ENCODE data around the gene TTLL11.

Gene TTLL11

DNA sequence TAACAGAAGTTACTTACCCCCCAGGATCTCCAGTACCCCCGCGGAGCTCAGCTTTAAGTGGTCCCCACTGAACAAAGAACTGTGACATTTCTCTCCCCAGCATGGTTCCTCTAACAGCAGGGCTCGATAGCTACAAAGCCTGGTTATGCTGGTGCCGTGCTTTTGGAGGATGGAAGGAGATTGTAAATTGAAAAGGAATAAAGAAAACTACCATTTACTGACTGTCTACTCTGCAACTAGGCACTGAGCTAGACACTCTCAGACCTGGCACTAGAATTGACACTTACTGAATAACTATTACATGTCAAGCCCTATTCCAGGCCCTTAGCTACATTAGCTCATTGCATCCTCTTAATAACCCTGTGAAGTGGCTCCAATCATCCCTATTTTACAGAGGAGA, 145.3 kb downstream of the TTLL11 start:
- Histone ChIP-seq H2BK15ac (ENCODE audit: low read length) (no peak overlapping the region), H3K79me1 (ENCODE audit: low read depth, low read length) (no peaks in the 10 kb centered on the region), H2BK120ac (ENCODE audit: low read depth, low read length) (no peak overlapping the region), H2AFZ (ENCODE audit: low read length) (no peak overlapping the region), H3K27ac (replicated peaks; ENCODE audit: low read length) (no peak overlapping the region), H3K4me3 (ENCODE audit: low read length in 2 of 2) (no peak overlapping the region), H3K4me1 (ENCODE audit: control insufficient read depth in 2 of 2, insufficient read depth in 1 of 2, low read depth in 1 of 2, low read length in 2 of 2) (peaks cover 0 to 3% of the 10 kb centered on the region in 2 donors), H4K8ac (ENCODE audit: low read depth, low read length) (no peak overlapping the region), H3K27me3 (ENCODE audit: control insufficient read depth in 3 of 3, insufficient read depth in 3 of 3, low read depth in 1 of 3, low read length in 3 of 3) (peaks cover 0 to 4% (median 1%) of the 10 kb centered on the region in 3 experiments), H2BK5ac (ENCODE audit: low read length) (no peak overlapping the region), H3K23ac (ENCODE audit: low read depth, low read length, poor library complexity) (no peak overlapping the region), H3K4me2 (ENCODE audit: insufficient read depth, low read length, poor library complexity, severe bottlenecking) (no peak overlapping the region), H2AK5ac (ENCODE audit: low read depth, low read length) (no peak overlapping the region), H3K9me3 (replicated peaks in 1 of 2; ENCODE audit: control insufficient read depth in 2 of 2, insufficient read depth in 1 of 2, low read depth in 1 of 2, low read length in 2 of 2) (no peaks in the 10 kb centered on the region), H3K18ac (ENCODE audit: low read length) (no peak overlapping the region), H2BK12ac (ENCODE audit: low read length) (no peak overlapping the region), H3K9ac (ENCODE audit: low read depth, low read length, poor library complexity) (no peak overlapping the region), H4K91ac (ENCODE audit: low read depth, low read length, poor library complexity) (no peak overlapping the region), H3K36me3 (replicated peaks in 1 of 2; ENCODE audit: control insufficient read depth in 2 of 2, insufficient read depth in 2 of 2, low read length in 2 of 2) (no peaks in the 10 kb centered on the region), H3K14ac (ENCODE audit: low read length) (no peak overlapping the region), H3K4ac (ENCODE audit: low read length) (no peak overlapping the region)
- no CpG with 5 or more reads among the region's 4 CpGs for WGBS, 2 donors (ENCODE audit: extremely low coverage in 2 of 2, insufficient read length in 2 of 2, insufficient replicate concordance in 1 of 2)
- DNase-seq (ENCODE audit: low spot score), result no peak

DNA sequence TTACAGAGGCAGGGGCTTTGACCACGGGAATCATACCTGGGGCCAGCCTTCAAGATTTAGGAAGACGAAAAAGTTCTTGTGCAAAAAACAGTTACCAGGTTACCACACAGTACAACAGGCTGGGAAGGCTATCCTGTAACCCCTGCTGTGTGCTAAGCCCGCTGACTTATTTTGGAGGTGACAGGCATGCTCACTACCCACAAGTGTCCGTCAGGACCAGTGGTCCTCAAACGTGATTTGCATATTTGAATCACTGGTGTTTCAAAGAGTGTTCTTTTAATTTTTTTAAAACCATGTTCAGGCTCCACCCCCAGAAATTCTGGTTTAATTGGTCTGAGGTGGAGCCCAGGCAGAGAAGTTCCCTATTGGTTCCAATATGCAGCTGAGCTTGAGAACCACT, 146.6 kb downstream of the TTLL11 start:
- no peak overlapping the region for H3K18ac ChIP-seq (ENCODE audit: low read length)
- no peak overlapping the region for H4K8ac ChIP-seq (ENCODE audit: low read depth, low read length)
- H3K27me3 ChIP-seq (ENCODE audit: control insufficient read depth in 3 of 3, insufficient read depth in 3 of 3, low read depth in 1 of 3, low read length in 3 of 3), result peaks cover 0 to 12% (median 0%) of the 10 kb centered on the region in 3 experiments
- no peak overlapping the region for H3K4me3 ChIP-seq (ENCODE audit: low read length in 2 of 2)
- peaks cover 0 to 3% of the 10 kb centered on the region in 2 donors for H3K4me1 ChIP-seq (ENCODE audit: control insufficient read depth in 2 of 2, insufficient read depth in 1 of 2, low read depth in 1 of 2, low read length in 2 of 2)
- no peak overlapping the region for H2BK5ac ChIP-seq (ENCODE audit: low read length)
- H3K36me3 ChIP-seq (replicated peaks in 1 of 2; ENCODE audit: control insufficient read depth in 2 of 2, insufficient read depth in 2 of 2, low read length in 2 of 2), result no peaks in the 10 kb centered on the region
- H2BK120ac ChIP-seq (ENCODE audit: low read depth, low read length), result no peak overlapping the region
- H3K9ac ChIP-seq (ENCODE audit: low read depth, low read length, poor library complexity), result no peak overlapping the region
- H2BK12ac ChIP-seq (ENCODE audit: low read length), result no peak overlapping the region
- no peak overlapping the region for H2AK5ac ChIP-seq (ENCODE audit: low read depth, low read length)
- no CpG with 5 or more reads among the region's 5 CpGs for WGBS, 2 donors (ENCODE audit: extremely low coverage in 2 of 2, insufficient read length in 2 of 2, insufficient replicate concordance in 1 of 2)
- no peak for DNase-seq (ENCODE audit: low spot score)
- no peak overlapping the region for H3K23ac ChIP-seq (ENCODE audit: low read depth, low read length, poor library complexity)
- H3K14ac ChIP-seq (ENCODE audit: low read length), result no peak overlapping the region
- H4K91ac ChIP-seq (ENCODE audit: low read depth, low read length, poor library complexity), result no peak overlapping the region
- H2AFZ ChIP-seq (ENCODE audit: low read length), result no peak overlapping the region
- no peaks in the 10 kb centered on the region for H3K9me3 ChIP-seq (replicated peaks in 1 of 2; ENCODE audit: control insufficient read depth in 2 of 2, insufficient read depth in 1 of 2, low read depth in 1 of 2, low read length in 2 of 2)
- no peak overlapping the region for H3K4me2 ChIP-seq (ENCODE audit: insufficient read depth, low read length, poor library complexity, severe bottlenecking)
- H2BK15ac ChIP-seq (ENCODE audit: low read length), result no peak overlapping the region
- no peak overlapping the region for H3K27ac ChIP-seq (replicated peaks; ENCODE audit: low read length)
- no peaks in the 10 kb centered on the region for H3K79me1 ChIP-seq (ENCODE audit: low read depth, low read length)
- no peak overlapping the region for H3K4ac ChIP-seq (ENCODE audit: low read length)

DNA sequence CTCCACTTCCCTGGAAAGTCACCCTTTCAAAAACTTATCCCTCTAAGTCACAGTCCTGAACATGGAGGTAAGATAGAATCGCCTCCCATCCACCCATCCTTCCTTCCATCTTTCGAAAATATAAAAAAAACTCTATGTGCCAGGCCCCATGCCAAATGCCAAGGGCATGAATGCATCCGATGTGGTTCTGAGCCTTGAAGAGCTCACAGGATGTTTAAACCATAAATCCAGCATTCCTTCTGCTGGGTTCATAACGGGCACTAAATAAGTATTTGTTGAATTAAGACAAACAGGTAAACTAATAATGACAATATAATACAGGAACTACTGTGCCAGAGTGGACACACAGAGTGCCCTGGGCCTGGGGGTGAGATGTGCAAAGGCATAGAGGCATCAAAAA, 147.3 kb downstream of the TTLL11 start:
- Histone ChIP-seq H3K9me3 (replicated peaks in 1 of 2; ENCODE audit: control insufficient read depth in 2 of 2, insufficient read depth in 1 of 2, low read depth in 1 of 2, low read length in 2 of 2) (no peaks in the 10 kb centered on the region), H3K36me3 (replicated peaks in 1 of 2; ENCODE audit: control insufficient read depth in 2 of 2, insufficient read depth in 2 of 2, low read length in 2 of 2) (no peaks in the 10 kb centered on the region), H4K8ac (ENCODE audit: low read depth, low read length) (no peak overlapping the region), H3K27ac (replicated peaks; ENCODE audit: low read length) (no peak overlapping the region), H2BK5ac (ENCODE audit: low read length) (no peak overlapping the region), H3K14ac (ENCODE audit: low read length) (no peak overlapping the region), H3K23ac (ENCODE audit: low read depth, low read length, poor library complexity) (no peak overlapping the region), H2BK12ac (ENCODE audit: low read length) (no peak overlapping the region), H2BK120ac (ENCODE audit: low read depth, low read length) (no peak overlapping the region), H3K27me3 (ENCODE audit: control insufficient read depth in 3 of 3, insufficient read depth in 3 of 3, low read depth in 1 of 3, low read length in 3 of 3) (peaks cover 0 to 18% (median 0%) of the 10 kb centered on the region in 3 experiments), H3K9ac (ENCODE audit: low read depth, low read length, poor library complexity) (no peak overlapping the region), H3K4ac (ENCODE audit: low read length) (no peak overlapping the region), H3K4me3 (ENCODE audit: low read length in 2 of 2) (no peak overlapping the region), H4K91ac (ENCODE audit: low read depth, low read length, poor library complexity) (no peak overlapping the region), H3K18ac (ENCODE audit: low read length) (no peak overlapping the region), H2AFZ (ENCODE audit: low read length) (no peak overlapping the region), H3K79me1 (ENCODE audit: low read depth, low read length) (no peaks in the 10 kb centered on the region), H3K4me2 (ENCODE audit: insufficient read depth, low read length, poor library complexity, severe bottlenecking) (no peak overlapping the region), H2BK15ac (ENCODE audit: low read length) (no peak overlapping the region), H2AK5ac (ENCODE audit: low read depth, low read length) (no peak overlapping the region), H3K4me1 (ENCODE audit: control insufficient read depth in 2 of 2, insufficient read depth in 1 of 2, low read depth in 1 of 2, low read length in 2 of 2) (peaks cover 0 to 3% of the 10 kb centered on the region in 2 donors)
- no peak for DNase-seq (ENCODE audit: low spot score)
- no CpG with 5 or more reads among the region's 4 CpGs for WGBS, 2 donors (ENCODE audit: extremely low coverage in 2 of 2, insufficient read length in 2 of 2, insufficient replicate concordance in 1 of 2)

DNA sequence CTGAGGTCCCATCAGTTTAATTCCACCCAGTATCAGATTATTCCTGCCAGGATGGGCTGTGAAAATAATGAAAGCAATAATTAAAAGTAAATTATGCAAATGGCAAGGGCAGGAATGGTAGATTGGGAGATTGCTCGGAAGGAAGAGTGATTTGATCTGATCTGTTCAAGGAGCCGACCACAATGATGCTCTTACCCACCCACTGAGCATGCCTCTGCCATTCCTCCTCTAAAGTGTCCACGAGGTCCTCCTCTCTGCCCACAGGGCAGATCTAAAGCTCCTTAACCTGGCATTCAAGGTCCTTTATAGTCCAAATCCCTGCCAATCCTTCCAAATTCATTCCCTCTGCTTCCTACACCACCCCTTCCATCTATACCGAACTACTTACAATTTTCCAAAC, 147.8 kb downstream of the TTLL11 start:
- Histone ChIP-seq H4K91ac (ENCODE audit: low read depth, low read length, poor library complexity) (no peak overlapping the region), H3K27ac (replicated peaks; ENCODE audit: low read length) (no peak overlapping the region), H2BK15ac (ENCODE audit: low read length) (no peak overlapping the region), H2AK5ac (ENCODE audit: low read depth, low read length) (no peak overlapping the region), H3K9ac (ENCODE audit: low read depth, low read length, poor library complexity) (no peak overlapping the region), H3K23ac (ENCODE audit: low read depth, low read length, poor library complexity) (no peak overlapping the region), H3K4me1 (ENCODE audit: control insufficient read depth in 2 of 2, insufficient read depth in 1 of 2, low read depth in 1 of 2, low read length in 2 of 2) (peaks cover 0 to 3% of the 10 kb centered on the region in 2 donors), H3K14ac (ENCODE audit: low read length) (no peak overlapping the region), H2AFZ (ENCODE audit: low read length) (no peak overlapping the region), H2BK120ac (ENCODE audit: low read depth, low read length) (no peak overlapping the region), H3K9me3 (replicated peaks in 1 of 2; ENCODE audit: control insufficient read depth in 2 of 2, insufficient read depth in 1 of 2, low read depth in 1 of 2, low read length in 2 of 2) (no peaks in the 10 kb centered on the region), H4K8ac (ENCODE audit: low read depth, low read length) (no peak overlapping the region), H3K79me1 (ENCODE audit: low read depth, low read length) (no peaks in the 10 kb centered on the region), H2BK5ac (ENCODE audit: low read length) (no peak overlapping the region), H3K4me2 (ENCODE audit: insufficient read depth, low read length, poor library complexity, severe bottlenecking) (no peak overlapping the region), H3K4me3 (ENCODE audit: low read length in 2 of 2) (no peak overlapping the region), H3K4ac (ENCODE audit: low read length) (no peak overlapping the region), H3K18ac (ENCODE audit: low read length) (no peak overlapping the region), H3K27me3 (ENCODE audit: control insufficient read depth in 3 of 3, insufficient read depth in 3 of 3, low read depth in 1 of 3, low read length in 3 of 3) (peaks cover 0 to 19% (median 0%) of the 10 kb centered on the region in 3 experiments), H3K36me3 (replicated peaks in 1 of 2; ENCODE audit: control insufficient read depth in 2 of 2, insufficient read depth in 2 of 2, low read length in 2 of 2) (no peaks in the 10 kb centered on the region), H2BK12ac (ENCODE audit: low read length) (no peak overlapping the region)
- no peak for DNase-seq (ENCODE audit: low spot score)
- WGBS, 2 donors (ENCODE audit: extremely low coverage in 2 of 2, insufficient read length in 2 of 2, insufficient replicate concordance in 1 of 2), result 100% methylated on average over 1 of the region's 4 CpGs
